Activated CD4-positive, alpha-beta T cell treated with anti-CD3 and anti-CD28 coated beads, Interleukin-2, amount 50 U/mL, for 24 hours (primary cell): ENCODE measurements around the gene SAMSN1.
"Not testable (repeated sequence)": the region's sequence is repeated elsewhere in the genome, so short reads cannot be mapped to it uniquely, and the experiment has no call there.

Experiments
- DNase-seq, 2 donors: peaks; one replicate each; pipeline ENCODE4 v3.0.0-alpha.2; 2020; ENCODE audit warnings: low read depth in 1 of 2, low spot score in 1 of 2

SAMSN1 gene

GRCh38 chr21:14567331-14568279, 21.5 kb upstream of the SAMSN1 start:
- DNase-seq: no peak

GRCh38 chr21:14566894-14567293, 20.8 kb upstream of the SAMSN1 start:
- DNase-seq: no peak

- no peak for DNase-seq
Measured at GRCh38 chr21:14562959-14563358, 16.8 kb upstream of the SAMSN1 start.

GRCh38 chr21:14560555-14560954, 14.4 kb upstream of the SAMSN1 start:
- DNase-seq: no peak

GRCh38 chr21:14560139-14560538, 14.0 kb upstream of the SAMSN1 start:
- no peak for DNase-seq

- DNase-seq: no peak
Measured at GRCh38 chr21:14559102-14559501, 13.0 kb upstream of the SAMSN1 start.

- no peak for DNase-seq
Measured at GRCh38 chr21:14557413-14557812, 11.3 kb upstream of the SAMSN1 start.

- peak in 1 of 2 donors; percentile 52 for DNase-seq
Measured at GRCh38 chr21:14554948-14555347, 8.8 kb upstream of the SAMSN1 start.

- no peak for DNase-seq
Measured at GRCh38 chr21:14553422-14553821, 7.3 kb upstream of the SAMSN1 start.

- DNase-seq: no peak
Measured at GRCh38 chr21:14551741-14552140, 5.6 kb upstream of the SAMSN1 start.

- DNase-seq: no peak
Measured at GRCh38 chr21:14550135-14550534, 4.0 kb upstream of the SAMSN1 start.

- DNase-seq: no peak
Measured at GRCh38 chr21:14548779-14549178, 2.7 kb upstream of the SAMSN1 start.

GRCh38 chr21:14547834-14548513, 1.9 kb upstream of the SAMSN1 start:
- DNase-seq: no peak

- DNase-seq: not testable (repeated sequence)
Measured at GRCh38 chr21:14546719-14547118, 604 bp upstream of the SAMSN1 start.

GRCh38 chr21:14543983-14544382, 2.1 kb downstream of the SAMSN1 start:
- no peak for DNase-seq

GRCh38 chr21:14542638-14543037, 3.5 kb downstream of the SAMSN1 start:
- no peak for DNase-seq

GRCh38 chr21:14541841-14542490, 4.1 kb downstream of the SAMSN1 start:
- no peak for DNase-seq

GRCh38 chr21:14538483-14538882, 7.6 kb downstream of the SAMSN1 start:
- no peak for DNase-seq

GRCh38 chr21:14536929-14537328, 9.2 kb downstream of the SAMSN1 start:
- no peak for DNase-seq

- DNase-seq: no peak
Measured at GRCh38 chr21:14535702-14536101, 10.4 kb downstream of the SAMSN1 start.

GRCh38 chr21:14533499-14534428, 12.4 kb downstream of the SAMSN1 start:
- DNase-seq: peak in 1 of 2 donors; percentile 58
